GM12878 (cell line): ENCODE results near the gene TTLL12. TPM values are rescaled to one million over a fixed set of nuclear protein-coding genes. Genes with fewer than 3 reads are reported as not detected.

Experiments used
- ATAC-seq: fragments of 200-7000 bp; cut with Tn5 transposase; 3 replicates; pipeline ENCODE4 v1.9.1; 2020; ENCODE audit warnings: mild to moderate bottlenecking, moderate library complexity
- BruUV-seq: library from RNA; stranded (reverse); fragments of 400-500 nt; replicated peaks from 2 replicates; lab custom pipeline; 2021; lab: Mats Ljungman, UMichigan
- CTCF ChIA-PET: fragments of 300-600 bp; sonication (Branson Sonifier 250); formaldehyde crosslinking; extraction: SDS; loops from one replicate; lab custom pipeline; 2021; ENCODE audit warnings: inconsistent platforms; lab: Yijun Ruan, JAX
- POLR2A ChIA-PET: fragments of 350-600 bp; formaldehyde crosslinking; extraction: SDS; loops from one replicate; lab custom pipeline; 2021; ENCODE audit warnings: inconsistent platforms; lab: Charles Lee
- RAD21 ChIA-PET: fragments of 300-600 bp; sonication (Branson Sonifier 250); formaldehyde crosslinking; loops from one replicate; lab custom pipeline; 2023; ENCODE audit warnings: antibody characterized with exemption; ENCODE audit not compliant: unreplicated experiment; lab: Charles Lee
- SMC1A ChIA-PET: fragments of 300-600 bp; sonication (Branson Sonifier 250); formaldehyde crosslinking; loops from one replicate; lab custom pipeline; 2023; ENCODE audit not compliant: unreplicated experiment, uncharacterized antibody; lab: Charles Lee
- DNase-seq: peaks from one replicate; pipeline ENCODE4 v3.0.0-alpha.2; 2011; ENCODE audit warnings: low read depth, low spot score
- FAIRE-seq: peaks from 3 replicates; lab custom pipeline; 2011; peaks lifted over from hg19 to GRCh38; lab: Jason Lieb, UNC
- H2AFZ ChIP-seq: 2 replicates; pipeline ENCODE4 v1.6.0; 2011; ENCODE audit warnings: low read depth, low read length, control low read depth; ENCODE audit not compliant: control insufficient read depth
- H3K27ac ChIP-seq: 2 replicates; pipeline ENCODE4 v1.5.1; 2011; ENCODE audit warnings: control low read depth; ENCODE audit not compliant: control insufficient read depth, insufficient read depth
- H3K27me3 ChIP-seq, 2 experiments: replicated peaks in 1 of 2; 2 replicates each; pipeline versions ENCODE4 v1.6.0 to v1.6.1; 2011; ENCODE audit warnings: low read length in 1 of 2; ENCODE audit not compliant: control insufficient read depth in 2 of 2, insufficient read depth in 2 of 2
- H3K36me3 ChIP-seq, 2 experiments: 2 replicates each; pipeline ENCODE4 v1.5.1; 2011; ENCODE audit warnings: low read length in 1 of 2; ENCODE audit not compliant: control insufficient read depth in 2 of 2, insufficient read depth in 2 of 2
- H3K4me1 ChIP-seq: 2 replicates; pipeline ENCODE4 v1.6.1; 2011; ENCODE audit warnings: mild to moderate bottlenecking, low read length, moderate library complexity, mixed read lengths; ENCODE audit not compliant: control insufficient read depth, insufficient read depth
- H3K4me2 ChIP-seq: 2 replicates; pipeline ENCODE4 v1.6.0; 2011; ENCODE audit warnings: control low read depth; ENCODE audit not compliant: control insufficient read depth, insufficient read depth
- H3K4me3 ChIP-seq: fragments of 200-600 bp; sonication (generic); 2 replicates; pipeline ENCODE4 v1.5.1; 2016
- H3K79me2 ChIP-seq: 2 replicates; pipeline ENCODE4 v1.6.0; 2011; ENCODE audit warnings: low read length; ENCODE audit not compliant: control insufficient read depth, insufficient read depth
- H3K9ac ChIP-seq: 2 replicates; pipeline ENCODE4 v1.8.0; 2011; ENCODE audit warnings: low read length, control low read depth, mixed read lengths; ENCODE audit not compliant: control insufficient read depth, insufficient read depth
- H3K9me3 ChIP-seq: replicated peaks from 3 replicates; pipeline ENCODE4 v1.5.1; 2011; ENCODE audit warnings: mild to moderate bottlenecking, low read length; ENCODE audit not compliant: control insufficient read depth, insufficient read depth
- H4K20me1 ChIP-seq: 2 replicates; pipeline ENCODE4 v1.6.0; 2011; ENCODE audit not compliant: control insufficient read depth, insufficient read depth
- EP300 ChIP-seq, 2 experiments: fragments of 150-350 bp in 1 of 2; IDR thresholded peaks; 2 replicates each; pipeline ENCODE4 v1.6.1; 2011 to 2012; ENCODE audit warnings: low read depth in 2 of 2, low read length in 2 of 2, borderline replicate concordance in 1 of 2, improper control_type of control experiment in 1 of 2, inconsistent platforms in 1 of 2; ENCODE audit not compliant: control insufficient read depth in 1 of 2
- IKZF1 ChIP-seq: fragments of 450-650 bp; conservative IDR thresholded peaks from 2 replicates; pipeline ENCODE4 v1.6.1; 2017; ENCODE audit warnings: antibody characterized with exemption, mild to moderate bottlenecking
- IKZF2 ChIP-seq, 2 experiments: fragments of 450-650 bp; IDR thresholded peaks; 2 replicates each; pipeline ENCODE4 v1.6.1; 2017; ENCODE audit warnings: mild to moderate bottlenecking in 2 of 2, moderate library complexity in 2 of 2
- NFYB ChIP-seq: IDR thresholded peaks from 2 replicates; pipeline ENCODE4 v1.6.1; 2011; ENCODE audit warnings: low read depth, mild to moderate bottlenecking, low read length, improper control_type of control experiment, moderate library complexity; ENCODE audit not compliant: insufficient read depth
- PAX5 ChIP-seq: IDR thresholded peaks from 2 replicates; pipeline ENCODE4 v1.6.1; 2011; ENCODE audit warnings: low read depth, low read length, borderline replicate concordance
- USF1 ChIP-seq: IDR thresholded peaks from 2 replicates; pipeline ENCODE4 v1.6.1; 2011; ENCODE audit warnings: borderline replicate concordance, low read depth, mild to moderate bottlenecking, moderate library complexity, mixed read lengths, low read length; ENCODE audit not compliant: insufficient read depth; ENCODE audit errors: extremely low read length
- WGBS: methylation state at CpG from one replicate; pipeline ENCODE4 v1.1.6; 2016; ENCODE audit warnings: low lambda C conversion rate; ENCODE audit not compliant: insufficient replicate concordance, insufficient coverage; ENCODE audit errors: missing lambda C conversion rate; 5-methylcytosine and 5-hydroxymethylcytosine counted together
- in situ Hi-C: fragments of 300-500 bp; cut with MboI; formaldehyde crosslinking; loops from 9 replicates; pipeline ENCODE4 v1.14.3; 2018; ENCODE audit warnings: mixed read lengths
- intact Hi-C: fragments of 100-400 bp; cut with micrococcal nuclease; formaldehyde crosslinking; loops from one replicate; pipeline ENCODE4 v1.14.2; 2022; ENCODE audit not compliant: unreplicated experiment
- polyA plus RNA-seq, 11 experiments: library from polyadenylated mRNA; depleted of rRNA in 4 of 11; unstranded in 6 of 11; stranded (reverse) in 5 of 11; fragments of >200 nt; fragmentation: Nextera tagmentation in 4 of 11; fragmentation: Illumina TruSeq in 1 of 11; extraction: Ambion mirVana in 4 of 11; extraction: Trizol in 1 of 11; gene quantifications; 1 replicate in 1 of 11; 2 replicates in 10 of 11; pipeline versions ENCODE4 v1.2.1 to v1.2.3, GENCODE V29; 2011 to 2016; ENCODE audit warnings: inconsistent platforms in 2 of 11, missing spikeins in 2 of 11, low read depth in 1 of 11
- total RNA-seq, 4 experiments: library from RNA; depleted of rRNA in 3 of 4; stranded (reverse); fragments of >200 nt in 3 of 4; fragmentation: Illumina TruSeq in 1 of 4; extraction: Trizol in 1 of 4; gene quantifications; 2 replicates each; pipeline versions ENCODE4 v1.2.1 to v1.2.3, GENCODE V29; 2013 to 2021
- TF ChIP-seq, protein P1 (sequence below): IDR thresholded peaks from 2 replicates; pipeline ENCODE4 v1.6.1; 2011; ENCODE audit warnings: mild to moderate bottlenecking, low read depth, low read length, moderate library complexity; ENCODE audit not compliant: insufficient replicate concordance

Gene TTLL12
- total and polyA plus RNA-seq, 10 of the 15 experiments (the other 5 are each of a cell fraction or from before 2014, with no cell fraction given): 1.00 to 89.8 (median 38.5) TPM

- TF ChIP-seq, protein P1, sequence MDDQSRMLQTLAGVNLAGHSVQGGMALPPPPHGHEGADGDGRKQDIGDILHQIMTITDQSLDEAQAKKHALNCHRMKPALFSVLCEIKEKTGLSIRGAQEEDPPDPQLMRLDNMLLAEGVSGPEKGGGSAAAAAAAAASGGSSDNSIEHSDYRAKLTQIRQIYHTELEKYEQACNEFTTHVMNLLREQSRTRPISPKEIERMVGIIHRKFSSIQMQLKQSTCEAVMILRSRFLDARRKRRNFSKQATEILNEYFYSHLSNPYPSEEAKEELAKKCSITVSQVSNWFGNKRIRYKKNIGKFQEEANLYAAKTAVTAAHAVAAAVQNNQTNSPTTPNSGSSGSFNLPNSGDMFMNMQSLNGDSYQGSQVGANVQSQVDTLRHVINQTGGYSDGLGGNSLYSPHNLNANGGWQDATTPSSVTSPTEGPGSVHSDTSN: no peak
- TF ChIP-seq PAX5 (no peak), EP300 (IDR thresholded peaks at IDR 0.05; ENCODE audit: borderline replicate concordance in 1 of 2, control insufficient read depth in 1 of 2, low read depth in 2 of 2, low read length in 2 of 2) (no peak), IKZF2 (IDR thresholded peaks at IDR 0.05) (no peak), USF1 (no peak), IKZF1 (no peak), NFYB (no peak)
- Histone ChIP-seq H3K36me3 (no peaks in the 10 kb centered on the region), H3K9me3 (no peaks in the 10 kb centered on the region), H2AFZ (no peak overlapping the region), H3K4me2 (no peak overlapping the region), H3K27me3 (peaks cover 0 to 2% of the 10 kb centered on the region in 2 experiments; a peak in 2 of 4 replicates), H3K4me3 (no peak overlapping the region), H3K4me1 (no peaks in the 10 kb centered on the region), H3K79me2 (no peaks in the 10 kb centered on the region), H4K20me1 (no peaks in the 10 kb centered on the region), H3K27ac (no peak overlapping the region), H3K9ac (no peak overlapping the region)
- CTCF ChIA-PET: no interaction called here
- POLR2A ChIA-PET: no interaction called here
- no peak for ATAC-seq
- SMC1A ChIA-PET: no interaction called here
- no peak for DNase-seq
- RAD21 ChIA-PET: no interaction called here
- in situ Hi-C loops (no loop called here), intact Hi-C loops (no loop called here)
- no TSS peak for BruUV-seq
- no peak for FAIRE-seq
- 51% methylated on average over 10 of the region's 10 CpGs for WGBS
Observed at GRCh38 chr22:43202326-43202725, 15.4 kb upstream of the TTLL12 start.
